ENCODE results near the gene KLHL21.
"Not testable (repeated sequence)": the region's sequence is repeated elsewhere in the genome, so short reads cannot be mapped to it uniquely, and the experiment has no call there.

GRCh38 chr1:6636778-6637177 is 34.1 kb upstream of the KLHL21 start:
- TF ChIP-seq, protein P1, sequence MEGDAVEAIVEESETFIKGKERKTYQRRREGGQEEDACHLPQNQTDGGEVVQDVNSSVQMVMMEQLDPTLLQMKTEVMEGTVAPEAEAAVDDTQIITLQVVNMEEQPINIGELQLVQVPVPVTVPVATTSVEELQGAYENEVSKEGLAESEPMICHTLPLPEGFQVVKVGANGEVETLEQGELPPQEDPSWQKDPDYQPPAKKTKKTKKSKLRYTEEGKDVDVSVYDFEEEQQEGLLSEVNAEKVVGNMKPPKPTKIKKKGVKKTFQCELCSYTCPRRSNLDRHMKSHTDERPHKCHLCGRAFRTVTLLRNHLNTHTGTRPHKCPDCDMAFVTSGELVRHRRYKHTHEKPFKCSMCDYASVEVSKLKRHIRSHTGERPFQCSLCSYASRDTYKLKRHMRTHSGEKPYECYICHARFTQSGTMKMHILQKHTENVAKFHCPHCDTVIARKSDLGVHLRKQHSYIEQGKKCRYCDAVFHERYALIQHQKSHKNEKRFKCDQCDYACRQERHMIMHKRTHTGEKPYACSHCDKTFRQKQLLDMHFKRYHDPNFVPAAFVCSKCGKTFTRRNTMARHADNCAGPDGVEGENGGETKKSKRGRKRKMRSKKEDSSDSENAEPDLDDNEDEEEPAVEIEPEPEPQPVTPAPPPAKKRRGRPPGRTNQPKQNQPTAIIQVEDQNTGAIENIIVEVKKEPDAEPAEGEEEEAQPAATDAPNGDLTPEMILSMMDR (conservative IDR thresholded peaks at IDR 0.05 in 1 of 2, IDR thresholded peaks at IDR 0.05 in 1 of 2; ENCODE audit: extremely low read depth in 1 of 2, insufficient read depth in 1 of 2, low read depth in 1 of 2, low read length in 2 of 2): not testable (repeated sequence)
- not testable (repeated sequence) for TF ChIP-seq EZH2 (IDR thresholded peaks at IDR 0.05; ENCODE audit: borderline replicate concordance, low read length)
